Neutrophil (primary cell): ENCODE measurements around the gene PCSK2.

Source experiments
- H3K27ac ChIP-seq: fragments of 200-600 bp; sonication (generic); 2 replicates; pipeline ENCODE4 v1.5.1; 2016; ENCODE audit warnings: mild to moderate bottlenecking, moderate library complexity
- H3K27me3 ChIP-seq: fragments of 200-600 bp; sonication (generic); 2 replicates; pipeline ENCODE4 v1.6.0; 2016; ENCODE audit warnings: mild to moderate bottlenecking
- H3K36me3 ChIP-seq: fragments of 200-600 bp; sonication (generic); 2 replicates; pipeline ENCODE4 v1.5.1; 2017
- H3K4me1 ChIP-seq, 2 experiments: fragments of 200-600 bp in 1 of 2; sonication (generic) in 1 of 2; 1 replicate in 1 of 2; 2 replicates in 1 of 2; pipeline versions ENCODE4 v1.5.1 to v1.6.1; 2013 to 2016; ENCODE audit warnings: low read depth in 1 of 2, low read length in 1 of 2, mild to moderate bottlenecking in 1 of 2, moderate library complexity in 1 of 2; ENCODE audit not compliant: control insufficient read depth in 1 of 2, insufficient read depth in 1 of 2
- H3K4me3 ChIP-seq, 2 experiments: fragments of 200-600 bp in 1 of 2; sonication (generic) in 1 of 2; 1 replicate in 1 of 2; 2 replicates in 1 of 2; pipeline ENCODE4 v1.5.1; 2013 to 2016; ENCODE audit warnings: low read depth in 1 of 2, low read length in 1 of 2, mild to moderate bottlenecking in 1 of 2, moderate library complexity in 1 of 2
- H3K9me3 ChIP-seq: fragments of 200-600 bp; sonication (generic); 2 replicates; pipeline ENCODE4 v1.5.1; 2016
- TF ChIP-seq, protein P1 (sequence below): fragments of 200-600 bp; sonication (generic); IDR thresholded peaks from 2 replicates; pipeline ENCODE4 v1.5.1; 2016; ENCODE audit warnings: antibody characterized with exemption

Gene PCSK2

DNA sequence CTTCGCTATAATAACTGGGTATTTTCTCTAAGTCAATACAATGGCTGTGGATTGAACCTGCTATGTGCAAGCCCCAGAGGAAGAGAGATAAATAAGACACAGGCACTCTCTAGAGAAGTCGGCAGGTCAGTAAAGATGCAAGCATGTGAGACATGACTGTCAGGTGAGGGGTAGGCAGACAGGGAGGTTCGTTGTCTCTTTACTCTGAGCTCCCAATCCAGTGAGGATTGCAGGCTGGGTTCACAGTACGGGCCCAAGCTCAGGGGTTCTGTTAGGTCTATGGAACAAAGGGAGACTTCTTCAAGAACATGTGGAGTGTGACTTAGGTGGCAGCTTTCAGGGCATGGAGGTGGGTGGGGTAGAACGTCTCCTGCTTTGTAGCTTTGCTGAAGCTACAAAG lies 147.2 kb downstream of the PCSK2 start:
- Histone ChIP-seq H3K4me3 (no peak overlapping the region), H3K27ac (no peak overlapping the region), H3K36me3 (no peaks in the 10 kb centered on the region), H3K9me3 (no peaks in the 10 kb centered on the region), H3K4me1 (no peaks in the 10 kb centered on the region), H3K27me3 (no peaks in the 10 kb centered on the region)
- TF ChIP-seq, protein P1, sequence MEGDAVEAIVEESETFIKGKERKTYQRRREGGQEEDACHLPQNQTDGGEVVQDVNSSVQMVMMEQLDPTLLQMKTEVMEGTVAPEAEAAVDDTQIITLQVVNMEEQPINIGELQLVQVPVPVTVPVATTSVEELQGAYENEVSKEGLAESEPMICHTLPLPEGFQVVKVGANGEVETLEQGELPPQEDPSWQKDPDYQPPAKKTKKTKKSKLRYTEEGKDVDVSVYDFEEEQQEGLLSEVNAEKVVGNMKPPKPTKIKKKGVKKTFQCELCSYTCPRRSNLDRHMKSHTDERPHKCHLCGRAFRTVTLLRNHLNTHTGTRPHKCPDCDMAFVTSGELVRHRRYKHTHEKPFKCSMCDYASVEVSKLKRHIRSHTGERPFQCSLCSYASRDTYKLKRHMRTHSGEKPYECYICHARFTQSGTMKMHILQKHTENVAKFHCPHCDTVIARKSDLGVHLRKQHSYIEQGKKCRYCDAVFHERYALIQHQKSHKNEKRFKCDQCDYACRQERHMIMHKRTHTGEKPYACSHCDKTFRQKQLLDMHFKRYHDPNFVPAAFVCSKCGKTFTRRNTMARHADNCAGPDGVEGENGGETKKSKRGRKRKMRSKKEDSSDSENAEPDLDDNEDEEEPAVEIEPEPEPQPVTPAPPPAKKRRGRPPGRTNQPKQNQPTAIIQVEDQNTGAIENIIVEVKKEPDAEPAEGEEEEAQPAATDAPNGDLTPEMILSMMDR, result no peak

DNA sequence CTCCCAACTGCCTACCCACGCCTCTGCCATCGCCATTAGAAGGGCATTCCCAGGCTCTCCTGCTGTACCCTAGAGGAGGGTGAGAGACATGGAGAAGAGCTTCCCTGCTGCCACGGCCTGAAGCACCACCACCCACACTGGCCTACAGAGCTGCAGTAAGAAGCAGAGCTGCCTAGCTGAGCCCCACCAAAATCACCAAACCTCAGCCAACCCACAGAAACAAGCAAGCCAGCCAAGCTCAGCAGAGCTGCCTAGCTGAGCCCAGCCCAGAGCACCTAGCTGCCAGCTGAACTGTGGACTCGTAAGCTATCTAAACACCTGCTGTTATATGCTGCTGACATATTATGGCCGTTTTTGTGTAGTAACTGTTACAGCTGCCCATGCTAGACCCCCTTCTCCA lies 149.2 kb downstream of the PCSK2 start:
- Histone ChIP-seq H3K4me3 (no peak overlapping the region), H3K36me3 (no peaks in the 10 kb centered on the region)
- TF ChIP-seq, protein P1, result no peak

DNA sequence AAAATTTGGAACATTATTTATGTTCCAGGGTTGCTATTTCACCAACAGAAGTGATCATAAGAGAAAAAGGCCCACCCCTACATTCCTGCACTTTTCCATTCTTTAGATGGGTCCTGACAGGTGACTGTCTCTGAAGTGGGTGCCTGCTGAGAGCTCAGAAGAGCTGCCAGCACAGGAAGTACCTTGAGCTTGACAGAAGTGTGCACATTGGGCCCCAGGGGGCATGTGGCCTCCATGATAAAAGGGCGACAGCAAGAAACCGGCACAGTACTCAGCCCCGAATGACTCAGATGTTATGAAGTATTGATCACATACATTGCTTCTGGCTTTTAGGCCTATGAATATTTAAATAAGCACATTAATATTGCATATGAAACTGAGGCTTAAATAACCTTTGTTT lies 150.4 kb downstream of the PCSK2 start:
- Histone ChIP-seq H3K4me1 (no peaks in the 10 kb centered on the region), H3K27ac (no peak overlapping the region), H3K4me3 (no peak overlapping the region), H3K36me3 (no peaks in the 10 kb centered on the region), H3K27me3 (no peaks in the 10 kb centered on the region), H3K9me3 (no peaks in the 10 kb centered on the region)
- TF ChIP-seq, protein P1, result no peak

More for the DNA sequence above, 149.2 kb downstream of the PCSK2 start:
- no peaks in the 10 kb centered on the region for H3K4me1 ChIP-seq
- H3K27ac ChIP-seq, result no peak overlapping the region
- H3K9me3 ChIP-seq, result no peaks in the 10 kb centered on the region
- H3K27me3 ChIP-seq, result no peaks in the 10 kb centered on the region

DNA sequence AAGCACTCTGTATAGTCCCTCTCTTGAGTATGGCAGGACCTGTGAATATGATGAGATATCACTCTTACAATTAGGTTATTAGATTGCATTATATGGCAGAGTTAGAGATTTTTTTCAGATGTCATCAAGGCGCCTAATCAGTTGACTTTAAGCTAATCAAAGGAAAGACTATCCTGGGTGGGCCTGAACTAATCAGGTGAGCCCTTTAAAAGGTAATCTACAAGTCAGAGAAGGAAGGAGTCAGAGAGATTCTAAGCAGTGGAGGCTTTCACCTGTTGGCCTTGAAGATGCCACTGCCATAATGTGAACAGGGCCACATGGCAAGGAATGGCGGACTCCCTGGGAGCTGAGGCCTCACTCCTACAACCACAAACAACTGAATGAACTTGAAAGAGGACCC lies 152.8 kb downstream of the PCSK2 start:
- Histone ChIP-seq H3K36me3 (no peaks in the 10 kb centered on the region), H3K27ac (no peak overlapping the region), H3K27me3 (no peaks in the 10 kb centered on the region), H3K4me1 (no peaks in the 10 kb centered on the region), H3K9me3 (no peaks in the 10 kb centered on the region), H3K4me3 (no peak overlapping the region)
- TF ChIP-seq, protein P1, result no peak

DNA sequence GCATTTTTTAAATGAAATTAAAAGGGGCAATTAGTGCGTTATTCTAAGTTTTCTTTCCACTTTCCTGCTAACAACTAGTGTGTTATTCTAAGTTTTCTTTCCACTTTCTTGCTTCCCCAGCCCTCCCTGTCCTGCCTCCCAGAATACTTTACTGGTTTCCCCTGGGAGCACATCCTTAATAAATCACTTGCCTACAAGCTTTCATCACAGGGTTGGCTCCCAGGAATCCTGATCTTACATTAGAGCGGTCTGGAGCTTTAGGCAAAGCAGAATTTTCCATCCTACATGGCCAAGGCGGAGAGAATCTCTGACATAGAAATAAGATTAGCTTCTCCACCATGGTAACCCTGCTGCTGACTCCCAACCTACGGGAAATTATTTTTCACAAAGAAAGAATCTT lies 154.0 kb downstream of the PCSK2 start:
- Histone ChIP-seq H3K27me3 (no peaks in the 10 kb centered on the region), H3K4me1 (no peaks in the 10 kb centered on the region), H3K27ac (no peak overlapping the region), H3K36me3 (no peaks in the 10 kb centered on the region), H3K9me3 (no peaks in the 10 kb centered on the region), H3K4me3 (no peak overlapping the region)
- TF ChIP-seq, protein P1, result no peak

DNA sequence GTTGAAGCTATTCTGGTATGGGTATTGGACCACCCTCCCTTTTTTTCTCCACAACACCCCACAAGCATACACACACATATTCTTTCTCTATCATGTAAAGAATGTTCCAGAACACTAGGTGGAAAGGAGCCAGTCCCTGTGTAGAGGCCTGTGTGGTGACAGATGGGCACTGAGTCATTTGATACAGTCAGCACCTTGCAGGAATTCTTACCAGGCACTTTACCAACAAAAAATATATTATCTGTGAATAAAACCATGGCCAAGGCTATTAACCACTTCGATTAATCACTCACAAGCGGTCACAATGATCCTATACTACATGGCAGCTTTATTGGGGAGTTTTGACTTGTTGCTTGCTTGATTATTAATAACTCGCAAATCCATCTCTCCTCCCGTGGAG lies 154.9 kb downstream of the PCSK2 start:
- H3K27ac ChIP-seq, result no peak overlapping the region
- H3K4me1 ChIP-seq, result no peaks in the 10 kb centered on the region
- H3K36me3 ChIP-seq, result no peaks in the 10 kb centered on the region
- no peaks in the 10 kb centered on the region for H3K9me3 ChIP-seq
- TF ChIP-seq, protein P1, result no peak
- H3K27me3 ChIP-seq, result no peaks in the 10 kb centered on the region
- H3K4me3 ChIP-seq, result no peak overlapping the region
